Adrenal gland (tissue), 19 donors: ENCODE measurements around the gene MTMR6. TPM values are rescaled to one million over a fixed set of nuclear protein-coding genes. Genes with fewer than 3 reads are reported as not detected.
A peak's percentile ranks its signal among the peaks of the same experiment; 100 is the strongest.

Experiments
- DNase-seq, 7 donors: peaks; one replicate each; pipeline ENCODE4 v3.0.0-alpha.2; 2019 to 2020
- H3K27ac ChIP-seq, 5 donors: fragments of 200-600 bp; sonication (generic) in 4 of 5; 1 replicate in 3 of 5; 2 replicates in 2 of 5; pipeline versions ENCODE4 v1.5.1 to v1.8.0; 2016 to 2020; ENCODE audit warnings: mild to moderate bottlenecking in 1 of 5
- H3K27me3 ChIP-seq: fragments of 200-600 bp; 2 replicates; pipeline ENCODE4 v1.8.0; 2021
- H3K36me3 ChIP-seq, 2 donors: fragments of 200-600 bp; replicated peaks in 1 of 2; 1 replicate in 1 of 2; 2 replicates in 1 of 2; pipeline versions ENCODE4 v1.5.1 to v1.8.0; 2018 to 2022
- H3K4me1 ChIP-seq, 2 donors: fragments of 200-600 bp; replicated peaks in 1 of 2; 1 replicate in 1 of 2; 2 replicates in 1 of 2; pipeline versions ENCODE4 v1.5.1 to v1.8.0; 2018 to 2021
- H3K4me3 ChIP-seq, 4 donors: fragments of 200-600 bp; sonication (generic) in 3 of 4; one replicate each; pipeline ENCODE4 v1.5.1; 2016 to 2018
- H3K9me3 ChIP-seq, 3 donors: fragments of 200-600 bp; sonication (generic) in 1 of 3; replicated peaks in 1 of 3; 1 replicate in 2 of 3; 2 replicates in 1 of 3; pipeline versions ENCODE4 v1.5.1 to v1.8.0; 2016 to 2021
- POLR2A ChIP-seq, 2 donors: fragments of 450-650 bp; IDR thresholded peaks; one replicate each; pipeline ENCODE4 v1.6.1; 2017; ENCODE audit warnings: antibody characterized with exemption in 2 of 2, mild to moderate bottlenecking in 2 of 2, moderate library complexity in 1 of 2
- WGBS, 4 donors: extraction: QIAGEN DNeasy Blood & Tissue Kit in 2 of 4; methylation state at CpG; one replicate each; pipeline versions ENCODE4 v1.1.5 to v1.1.7; 2013 to 2017; 5-methylcytosine and 5-hydroxymethylcytosine counted together
- intact Hi-C, 2 donors: fragments of 100-400 bp; cut with DNase I; formaldehyde crosslinking; loops; one replicate each; pipeline versions ENCODE4 v1.14.1 to v1.15.0; 2022 to 2023
- long read RNA-seq, 10 donors: library from polyadenylated mRNA in 3 of 10; unstranded in 2 of 10; stranded (forward) in 1 of 10; transcript quantifications; one replicate each; pipeline ENCODE4 v2.0.0 and lab custom pipeline, GENCODE V29; 2021 to 2026
- polyA plus RNA-seq, 3 donors: library from polyadenylated mRNA; stranded (reverse); fragments of 200-250 nt in 2 of 3; fragments of 350-450 nt in 1 of 3; fragmentation: Illumina TruSeq in 1 of 3; extraction: RNeasy Lipid Tissue Mini Kit (QIAGEN cat#74804) in 1 of 3; gene quantifications; one replicate each; pipeline ENCODE4 v1.2.3, GENCODE V29; 2013 to 2014
- total RNA-seq, 9 donors: library from RNA; depleted of rRNA in 4 of 9; stranded (reverse); fragments of >200 nt in 4 of 9; fragments of 120-200 nt in 1 of 9; fragmentation: NEBNext Ultra II Directional in 1 of 9; extraction: Animal tissue kit (Norgen Biotek cat#: 25700) in 1 of 9; gene quantifications; one replicate each; pipeline versions ENCODE4 v1.1.0 to v1.2.4, GENCODE V29; 2013 to 2023
- TF ChIP-seq, protein P1 (sequence below), 6 experiments: fragments of 450-650 bp in 4 of 6; fragments of 200-600 bp in 2 of 6; sonication (generic) in 1 of 6; IDR thresholded peaks; 1 replicate in 5 of 6; 2 replicates in 1 of 6; pipeline versions ENCODE4 v1.5.1 to v1.8.0; 2016 to 2021; ENCODE audit warnings: antibody characterized with exemption in 6 of 6, mild to moderate bottlenecking in 2 of 6, moderate library complexity in 1 of 6
- donor health status: healthy with polysubstance abuse.
- donor health status: Bipolar disorder and iron deficiency.
- donor health status: DM: yes; HTN: yes; CAD: no.
- donor health status: DM: no; HTN: no; CAD: no.
- donor health status: DM: no; HTN: no; CAD: no.
- donor health status: DM: yes; HTN: yes; CAD: no.

Gene MTMR6
- 10 to 100 TPM; 21.7 to 50.8 (median 37.3) TPM for total RNA-seq
- polyA plus RNA-seq = 10 to 100 TPM in 1 of 3 donors, 1 to 10 TPM in 2; 6.0 to 57.2 (median 7.1) TPM
- long read RNA-seq, donor 1, full-length matches to known transcripts = 19 of 19 reads
- long read RNA-seq, donor 1, partial matches to known transcripts = 0 of 19 reads
- long read RNA-seq, donor 1, other reads (novel, unspliced or antisense) = 0 of 19 reads
- long read RNA-seq, donor 2, full-length matches to known transcripts = 3 of 3 reads
- long read RNA-seq, donor 2, partial matches to known transcripts = 0 of 3 reads
- long read RNA-seq, donor 2, other reads (novel, unspliced or antisense) = 0 of 3 reads
- long read RNA-seq, donor 3, full-length matches to known transcripts = 8 of 8 reads
- long read RNA-seq, donor 3, partial matches to known transcripts = 0 of 8 reads
- long read RNA-seq, donor 3, other reads (novel, unspliced or antisense) = 0 of 8 reads
- long read RNA-seq, donor 4, full-length matches to known transcripts = 8 of 15 reads
- long read RNA-seq, donor 4, partial matches to known transcripts = 7 of 15 reads
- long read RNA-seq, donor 4, other reads (novel, unspliced or antisense) = 0 of 15 reads
- long read RNA-seq, donor 5, full-length matches to known transcripts = 146 of 174 reads
- long read RNA-seq, donor 5, partial matches to known transcripts = 7 of 174 reads
- long read RNA-seq, donor 5, other reads (novel, unspliced or antisense) = 21 of 174 reads
- long read RNA-seq, donor 6, full-length matches to known transcripts = 2 of 4 reads
- long read RNA-seq, donor 6, partial matches to known transcripts = 2 of 4 reads
- long read RNA-seq, donor 6, other reads (novel, unspliced or antisense) = 0 of 4 reads
- long read RNA-seq, donor 7, full-length matches to known transcripts = 1 of 1 reads
- long read RNA-seq, donor 7, partial matches to known transcripts = 0 of 1 reads
- long read RNA-seq, donor 7, other reads (novel, unspliced or antisense) = 0 of 1 reads
- long read RNA-seq, donor 8, full-length matches to known transcripts = 6 of 6 reads
- long read RNA-seq, donor 8, partial matches to known transcripts = 0 of 6 reads
- long read RNA-seq, donor 8, other reads (novel, unspliced or antisense) = 0 of 6 reads
- long read RNA-seq, donor 9, full-length matches to known transcripts = 13 of 13 reads
- long read RNA-seq, donor 9, partial matches to known transcripts = 0 of 13 reads
- long read RNA-seq, donor 9, other reads (novel, unspliced or antisense) = 0 of 13 reads
- long read RNA-seq, donor 10, full-length matches to known transcripts = 1 of 1 reads
- long read RNA-seq, donor 10, partial matches to known transcripts = 0 of 1 reads
- long read RNA-seq, donor 10, other reads (novel, unspliced or antisense) = 0 of 1 reads

DNA sequence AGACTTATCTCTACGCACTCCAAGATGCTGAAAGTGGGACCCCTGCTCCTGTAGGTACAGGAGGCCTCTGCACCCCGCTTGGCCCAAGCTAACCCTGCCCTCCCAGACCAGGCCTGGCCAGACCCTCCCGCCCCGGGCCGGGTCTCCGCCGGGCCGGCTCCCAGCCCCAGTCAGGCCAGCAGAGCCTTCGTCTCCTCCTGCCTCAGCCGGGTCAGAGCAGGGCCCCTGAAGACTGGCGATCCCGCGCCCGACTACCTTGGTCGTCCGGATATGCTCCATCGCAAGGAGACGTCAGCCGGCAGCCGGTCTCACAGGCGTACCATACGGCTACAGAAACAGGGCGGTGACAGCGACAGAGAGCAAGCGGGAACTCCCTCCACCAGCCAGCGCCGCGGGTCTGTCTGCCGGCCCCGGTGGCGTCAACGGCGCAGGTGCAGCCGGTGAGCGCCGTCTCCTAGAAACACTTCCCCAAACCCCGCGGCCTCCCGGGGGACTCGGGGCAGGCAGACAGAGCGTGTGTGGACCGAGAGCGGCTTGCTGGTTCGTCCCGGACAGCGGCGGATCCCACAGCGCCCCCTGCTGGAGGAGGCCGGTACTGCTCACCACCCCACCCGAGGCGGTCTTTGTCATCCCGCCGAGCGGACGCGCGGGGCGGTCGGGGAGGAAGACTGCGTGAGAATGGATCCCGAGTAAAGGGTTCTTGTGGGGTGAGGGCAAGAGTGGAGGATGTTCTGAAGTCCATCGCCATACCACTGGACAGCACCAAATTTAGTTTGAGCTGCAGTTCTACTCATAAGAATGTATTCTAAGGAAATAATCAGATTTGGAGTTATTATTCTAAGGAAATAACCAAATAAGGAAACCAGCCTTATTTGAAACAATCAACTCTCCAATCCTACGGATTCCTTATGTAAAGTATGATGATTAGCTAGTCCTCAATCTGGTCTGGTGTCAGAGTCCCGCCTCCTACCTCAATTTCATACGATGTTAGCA is at the start of gene MTMR6:
Gene MTMR6, minus strand, starts transcription at position 520 of the 993 bp plus-strand sequence. Its CDS starts 241 bp downstream, at position 279.
- TF ChIP-seq, protein P1, sequence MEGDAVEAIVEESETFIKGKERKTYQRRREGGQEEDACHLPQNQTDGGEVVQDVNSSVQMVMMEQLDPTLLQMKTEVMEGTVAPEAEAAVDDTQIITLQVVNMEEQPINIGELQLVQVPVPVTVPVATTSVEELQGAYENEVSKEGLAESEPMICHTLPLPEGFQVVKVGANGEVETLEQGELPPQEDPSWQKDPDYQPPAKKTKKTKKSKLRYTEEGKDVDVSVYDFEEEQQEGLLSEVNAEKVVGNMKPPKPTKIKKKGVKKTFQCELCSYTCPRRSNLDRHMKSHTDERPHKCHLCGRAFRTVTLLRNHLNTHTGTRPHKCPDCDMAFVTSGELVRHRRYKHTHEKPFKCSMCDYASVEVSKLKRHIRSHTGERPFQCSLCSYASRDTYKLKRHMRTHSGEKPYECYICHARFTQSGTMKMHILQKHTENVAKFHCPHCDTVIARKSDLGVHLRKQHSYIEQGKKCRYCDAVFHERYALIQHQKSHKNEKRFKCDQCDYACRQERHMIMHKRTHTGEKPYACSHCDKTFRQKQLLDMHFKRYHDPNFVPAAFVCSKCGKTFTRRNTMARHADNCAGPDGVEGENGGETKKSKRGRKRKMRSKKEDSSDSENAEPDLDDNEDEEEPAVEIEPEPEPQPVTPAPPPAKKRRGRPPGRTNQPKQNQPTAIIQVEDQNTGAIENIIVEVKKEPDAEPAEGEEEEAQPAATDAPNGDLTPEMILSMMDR (IDR thresholded peaks at IDR 0.05) = peak; percentile 98 to 100 (median 100)
- TF ChIP-seq POLR2A (IDR thresholded peaks at IDR 0.05) = peak; percentile 80 to 84
- 2 to 3% (median 2%) methylated on average over 32 to 65 of the region's 65 CpGs for WGBS, 4 donors
- DNase-seq = peak; percentile 89 to 97 (median 92)
- Histone ChIP-seq H3K36me3 (no peaks in the 10 kb centered on the region), H3K9me3 (no peaks in the 10 kb centered on the region), H3K4me3 (peak within 1 kb of the TSS; percentile 76 to 91 (median 86)), H3K4me1 (peaks cover 23 to 40% of the 10 kb centered on the region in 2 donors), H3K27me3 (no peaks in the 10 kb centered on the region), H3K27ac (peak within 1 kb of the TSS; percentile 89 to 98 (median 94))
- intact Hi-C loops = loop anchor here in 1 of 2 donors (10.0 kb wide), 1 partner anchor 52 kb away; no protein-coding TSS in a partner anchor

DNA sequence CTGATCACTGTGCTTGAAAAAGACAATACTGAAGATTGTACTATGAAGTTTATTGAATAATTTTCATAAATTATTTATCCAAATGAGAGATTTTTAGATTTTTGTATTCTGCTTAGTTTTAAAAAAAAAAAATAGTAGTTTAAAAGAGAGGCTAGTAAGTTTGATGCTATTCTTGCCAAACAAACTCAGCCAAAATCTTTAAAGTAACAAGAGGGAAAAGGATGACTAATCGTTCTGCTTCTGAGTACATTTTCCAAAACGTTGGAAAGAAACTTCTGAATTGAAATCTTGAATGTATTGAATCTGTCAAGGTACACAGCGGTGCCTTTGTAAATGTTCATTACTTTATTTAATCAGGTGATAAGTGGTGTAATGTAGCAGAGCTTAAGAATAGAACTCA is 48.6 kb upstream of the MTMR6 start:
- intact Hi-C loops = no loop called here
- Histone ChIP-seq H3K9me3 (no peaks in the 10 kb centered on the region), H3K4me1 (peaks cover 0 to 7% of the 10 kb centered on the region in 2 donors), H3K27ac (no peak overlapping the region), H3K4me3 (no peak overlapping the region), H3K36me3 (peaks cover 0 to 27% of the 10 kb centered on the region in 2 donors), H3K27me3 (no peaks in the 10 kb centered on the region)
- TF ChIP-seq POLR2A (IDR thresholded peaks at IDR 0.05) = no peak
- TF ChIP-seq, protein P1 (IDR thresholded peaks at IDR 0.05) = no peak
- 42 to 55% (median 47%) methylated on average over 3 of the region's 3 CpGs for WGBS, 4 donors
- no peak for DNase-seq

DNA sequence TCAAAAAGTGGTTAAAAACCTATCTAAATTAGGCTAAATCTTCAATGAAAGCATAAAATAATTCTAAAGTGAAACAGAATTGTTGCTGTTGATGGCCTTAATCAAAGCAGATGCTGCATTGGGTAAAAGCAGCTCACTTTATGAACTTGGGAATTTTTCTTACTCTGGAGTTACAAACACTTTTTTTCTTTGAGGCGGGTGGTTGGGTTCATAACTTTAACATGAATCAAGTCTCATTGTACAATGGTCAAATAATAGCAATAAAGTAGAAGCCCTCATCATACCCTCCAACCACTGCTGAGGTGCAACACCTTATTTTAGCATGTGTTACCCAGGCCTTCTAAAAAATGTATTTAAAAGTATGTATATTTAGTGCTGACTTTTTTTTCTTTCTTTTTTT is 43.3 kb upstream of the MTMR6 start:
- Histone ChIP-seq H3K27ac (no peak overlapping the region), H3K9me3 (no peaks in the 10 kb centered on the region), H3K36me3 (peaks cover 0 to 59% of the 10 kb centered on the region in 2 donors), H3K4me3 (no peak overlapping the region), H3K27me3 (no peaks in the 10 kb centered on the region), H3K4me1 (peaks cover 0 to under 1% of the 10 kb centered on the region in 2 donors)
- no peak for TF ChIP-seq POLR2A (IDR thresholded peaks at IDR 0.05)
- WGBS, 4 donors = 87 to 100% (median 97%) methylated on average over 1 of the region's 1 CpG
- no peak for DNase-seq
- intact Hi-C loops = no loop called here
